B cell (primary cell): ENCODE results near the gene SLC12A7.

Experiments
- CTCF ChIP-seq: fragments of 200-600 bp; IDR thresholded peaks from one replicate; pipeline ENCODE4 v1.8.0; 2022; ENCODE audit warnings: antibody characterized with exemption, mild to moderate bottlenecking
- EZH2 ChIP-seq: IDR thresholded peaks from 2 replicates; pipeline ENCODE4 v1.6.1; 2012; ENCODE audit warnings: borderline replicate concordance, low read depth, mild to moderate bottlenecking, moderate library complexity, low read length; ENCODE audit not compliant: insufficient read depth, poor library complexity, severe bottlenecking

GRCh38 chr5:1038417-1039209 is 73.2 kb downstream of the SLC12A7 start:
- no peak for TF ChIP-seq CTCF
- no peak for TF ChIP-seq EZH2
